ENCODE results near the gene TPRA1. TPM values are rescaled to one million over a fixed set of nuclear protein-coding genes. Genes with fewer than 3 reads are reported as not detected.

The TPRA1 gene
- total RNA-seq, 1 experiment from 2014 or later = 35.1 TPM

- H3K4me2 ChIP-seq (ENCODE audit: low read length) = no peak overlapping the region
- TF ChIP-seq JUND (IDR thresholded peaks at IDR 0.05) (no peak), CBX3 (IDR thresholded peaks at IDR 0.05; ENCODE audit: low read depth) (no peak), ELF1 (IDR thresholded peaks at IDR 0.05; ENCODE audit: borderline replicate concordance, low read depth) (no peak), RAD21 (IDR thresholded peaks at IDR 0.05; ENCODE audit: low read depth) (no peak), SIN3A (IDR thresholded peaks at IDR 0.05; ENCODE audit: low read depth) (no peak), REST (IDR thresholded peaks at IDR 0.05; ENCODE audit: low read depth) (no peak), ATF3 (IDR thresholded peaks at IDR 0.05) (no peak), EGR1 (IDR thresholded peaks at IDR 0.05; ENCODE audit: low read depth) (no peak)
- peaks cover 52% of the 10 kb centered on the region for H3K79me2 ChIP-seq (ENCODE audit: insufficient read depth, low read length)
- intact Hi-C loops (cut with micrococcal nuclease) = no loop called here
- RAD21 ChIA-PET (ENCODE audit: low non-redundant PET in 1 of 2, low total read pairs in 2 of 2, uncharacterized antibody in 2 of 2, unreplicated experiment in 2 of 2) = no interaction called here
- no peaks in the 10 kb centered on the region for H3K4me1 ChIP-seq (ENCODE audit: control insufficient read depth in 1 of 2, insufficient read depth in 2 of 2, low read length in 2 of 2)
- peaks cover 42 to 80% of the 10 kb centered on the region in 2 experiments for H3K36me3 ChIP-seq (ENCODE audit: control insufficient read depth in 1 of 2, insufficient read depth in 2 of 2, low read length in 2 of 2)
- no TSS peak for BruUV-seq (replicated peaks)
- H3K27me3 ChIP-seq (ENCODE audit: insufficient read depth, low read length) = no peaks in the 10 kb centered on the region
- DNase-seq (ENCODE audit: low read depth, low spot score) = no peak
- CTCF ChIA-PET = no interaction called here
- no peak overlapping the region for H3K9ac ChIP-seq (ENCODE audit: low read length)
- H3K9me3 ChIP-seq (ENCODE audit: control insufficient read depth in 1 of 2, insufficient read depth in 1 of 2, low read depth in 1 of 2, low read length in 2 of 2) = no peaks in the 10 kb centered on the region
- POLR2A ChIA-PET = interaction anchor here (0.9 kb wide), 1 partner anchor 10 kb away, joined by 3 read pairs; the partner anchor contains the start of gene MCM2
- no peak for ATAC-seq
- no peak overlapping the region for H3K4me3 ChIP-seq (replicated peaks in 1 of 2; ENCODE audit: low read depth in 1 of 2, low read length in 2 of 2)
- H4K20me1 ChIP-seq (ENCODE audit: insufficient read depth) = no peaks in the 10 kb centered on the region
- no peaks in the 10 kb centered on the region for H3K9me2 ChIP-seq (ENCODE audit: insufficient read depth)
- no peak overlapping the region for H3K27ac ChIP-seq (ENCODE audit: low read depth, low read length)
- no peak overlapping the region for H2AFZ ChIP-seq (ENCODE audit: low read depth, low read length, poor library complexity, severe bottlenecking)
These were observed 17.8 kb upstream of the TPRA1 start for GRCh38 chr3:127608362-127608718.
